SK-N-SH (cell line): ENCODE measurements around the gene POLR3B. TPM values are rescaled to one million over a fixed set of nuclear protein-coding genes. Genes with fewer than 3 reads are reported as not detected.
A peak's percentile ranks its signal among the peaks of the same experiment; 100 is the strongest.

ENCODE experiments used
- EZH2phosphoT487 ChIP-seq: fragments of 200-600 bp; sonication (generic); IDR thresholded peaks from 2 replicates; pipeline ENCODE4 v1.6.1; 2017; ENCODE audit warnings: low read depth, mixed run types, mild to moderate bottlenecking, antibody characterized with exemption, moderate library complexity, borderline replicate concordance
- GABPA ChIP-seq: IDR thresholded peaks from 2 replicates; pipeline ENCODE4 v1.4.0; 2012; ENCODE audit warnings: low read depth, mild to moderate bottlenecking
- NFIC ChIP-seq: IDR thresholded peaks from 2 replicates; pipeline ENCODE4 v1.4.0; 2012; ENCODE audit warnings: borderline replicate concordance
- RAD21 ChIP-seq: IDR thresholded peaks from 2 replicates; pipeline ENCODE4 v1.6.1; 2012; ENCODE audit warnings: mild to moderate bottlenecking, low read length
- REST ChIP-seq: IDR thresholded peaks from 2 replicates; pipeline ENCODE4 v1.6.1; 2012; ENCODE audit warnings: mild to moderate bottlenecking, low read depth, low read length, moderate library complexity
- SIN3A ChIP-seq: IDR thresholded peaks from 2 replicates; pipeline ENCODE4 v1.6.1; 2012; ENCODE audit warnings: low read depth, mild to moderate bottlenecking, low read length, moderate library complexity, borderline replicate concordance
- TEAD4 ChIP-seq: IDR thresholded peaks from 2 replicates; pipeline ENCODE4 v1.4.0; 2012; ENCODE audit warnings: mild to moderate bottlenecking, borderline replicate concordance; ENCODE audit not compliant: insufficient read depth
- YY1 ChIP-seq: IDR thresholded peaks from 2 replicates; pipeline ENCODE4 v1.4.0; 2012; ENCODE audit warnings: low read depth, mild to moderate bottlenecking
- polyA plus RNA-seq, 3 experiments: library from polyadenylated mRNA; depleted of rRNA; stranded (reverse); fragments of >200 nt; gene quantifications; 2 replicates each; pipeline ENCODE4 v1.2.3, GENCODE V29; 2012
- TF ChIP-seq, protein P1 (sequence below): fragments of 150-350 bp; IDR thresholded peaks from 2 replicates; pipeline ENCODE4 v1.6.1; 2016; ENCODE audit warnings: mild to moderate bottlenecking, low read depth, low read length
- TF ChIP-seq, protein P2 (sequence below): fragments of 200-600 bp; sonication (generic); IDR thresholded peaks from 2 replicates; pipeline ENCODE4 v1.6.1; 2017; ENCODE audit warnings: antibody characterized with exemption, mild to moderate bottlenecking, moderate library complexity
- TF ChIP-seq, protein P3 (sequence below): IDR thresholded peaks from 2 replicates; pipeline ENCODE4 v1.4.0; 2012; ENCODE audit warnings: low read depth, borderline replicate concordance
- TF ChIP-seq, protein P4 (sequence below): IDR thresholded peaks from 2 replicates; pipeline ENCODE4 v1.4.0; 2012; ENCODE audit warnings: low read depth, borderline replicate concordance

POLR3B gene
- polyA plus RNA-seq, 1 of the 3 experiments (the other 2 are of a cell fraction) = 3.3 TPM

- TF ChIP-seq, protein P1, sequence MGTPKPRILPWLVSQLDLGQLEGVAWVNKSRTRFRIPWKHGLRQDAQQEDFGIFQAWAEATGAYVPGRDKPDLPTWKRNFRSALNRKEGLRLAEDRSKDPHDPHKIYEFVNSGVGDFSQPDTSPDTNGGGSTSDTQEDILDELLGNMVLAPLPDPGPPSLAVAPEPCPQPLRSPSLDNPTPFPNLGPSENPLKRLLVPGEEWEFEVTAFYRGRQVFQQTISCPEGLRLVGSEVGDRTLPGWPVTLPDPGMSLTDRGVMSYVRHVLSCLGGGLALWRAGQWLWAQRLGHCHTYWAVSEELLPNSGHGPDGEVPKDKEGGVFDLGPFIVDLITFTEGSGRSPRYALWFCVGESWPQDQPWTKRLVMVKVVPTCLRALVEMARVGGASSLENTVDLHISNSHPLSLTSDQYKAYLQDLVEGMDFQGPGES = no peak
- TF ChIP-seq YY1 (no peak), TEAD4 (peak; percentile 20; the same call in 1 of the 2 replicates), REST (no peak), RAD21 (no peak), NFIC (peak; percentile 23; the same call in 1 of the 2 replicates), GABPA (no peak), EZH2phosphoT487 (no peak), SIN3A (no peak)
- TF ChIP-seq, protein P2, sequence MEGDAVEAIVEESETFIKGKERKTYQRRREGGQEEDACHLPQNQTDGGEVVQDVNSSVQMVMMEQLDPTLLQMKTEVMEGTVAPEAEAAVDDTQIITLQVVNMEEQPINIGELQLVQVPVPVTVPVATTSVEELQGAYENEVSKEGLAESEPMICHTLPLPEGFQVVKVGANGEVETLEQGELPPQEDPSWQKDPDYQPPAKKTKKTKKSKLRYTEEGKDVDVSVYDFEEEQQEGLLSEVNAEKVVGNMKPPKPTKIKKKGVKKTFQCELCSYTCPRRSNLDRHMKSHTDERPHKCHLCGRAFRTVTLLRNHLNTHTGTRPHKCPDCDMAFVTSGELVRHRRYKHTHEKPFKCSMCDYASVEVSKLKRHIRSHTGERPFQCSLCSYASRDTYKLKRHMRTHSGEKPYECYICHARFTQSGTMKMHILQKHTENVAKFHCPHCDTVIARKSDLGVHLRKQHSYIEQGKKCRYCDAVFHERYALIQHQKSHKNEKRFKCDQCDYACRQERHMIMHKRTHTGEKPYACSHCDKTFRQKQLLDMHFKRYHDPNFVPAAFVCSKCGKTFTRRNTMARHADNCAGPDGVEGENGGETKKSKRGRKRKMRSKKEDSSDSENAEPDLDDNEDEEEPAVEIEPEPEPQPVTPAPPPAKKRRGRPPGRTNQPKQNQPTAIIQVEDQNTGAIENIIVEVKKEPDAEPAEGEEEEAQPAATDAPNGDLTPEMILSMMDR = no peak
- TF ChIP-seq, protein P3, sequence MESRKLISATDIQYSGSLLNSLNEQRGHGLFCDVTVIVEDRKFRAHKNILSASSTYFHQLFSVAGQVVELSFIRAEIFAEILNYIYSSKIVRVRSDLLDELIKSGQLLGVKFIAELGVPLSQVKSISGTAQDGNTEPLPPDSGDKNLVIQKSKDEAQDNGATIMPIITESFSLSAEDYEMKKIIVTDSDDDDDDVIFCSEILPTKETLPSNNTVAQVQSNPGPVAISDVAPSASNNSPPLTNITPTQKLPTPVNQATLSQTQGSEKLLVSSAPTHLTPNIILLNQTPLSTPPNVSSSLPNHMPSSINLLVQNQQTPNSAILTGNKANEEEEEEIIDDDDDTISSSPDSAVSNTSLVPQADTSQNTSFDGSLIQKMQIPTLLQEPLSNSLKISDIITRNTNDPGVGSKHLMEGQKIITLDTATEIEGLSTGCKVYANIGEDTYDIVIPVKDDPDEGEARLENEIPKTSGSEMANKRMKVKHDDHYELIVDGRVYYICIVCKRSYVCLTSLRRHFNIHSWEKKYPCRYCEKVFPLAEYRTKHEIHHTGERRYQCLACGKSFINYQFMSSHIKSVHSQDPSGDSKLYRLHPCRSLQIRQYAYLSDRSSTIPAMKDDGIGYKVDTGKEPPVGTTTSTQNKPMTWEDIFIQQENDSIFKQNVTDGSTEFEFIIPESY = no peak
- TF ChIP-seq, protein P4, sequence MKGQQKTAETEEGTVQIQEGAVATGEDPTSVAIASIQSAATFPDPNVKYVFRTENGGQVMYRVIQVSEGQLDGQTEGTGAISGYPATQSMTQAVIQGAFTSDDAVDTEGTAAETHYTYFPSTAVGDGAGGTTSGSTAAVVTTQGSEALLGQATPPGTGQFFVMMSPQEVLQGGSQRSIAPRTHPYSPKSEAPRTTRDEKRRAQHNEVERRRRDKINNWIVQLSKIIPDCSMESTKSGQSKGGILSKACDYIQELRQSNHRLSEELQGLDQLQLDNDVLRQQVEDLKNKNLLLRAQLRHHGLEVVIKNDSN = no peak
Measured at GRCh38 chr12:106417926-106418910, 60.7 kb downstream of the POLR3B start (continued).
